ENCODE data around the gene RPS6KA3.
"Not testable (repeated sequence)": the region's sequence is repeated elsewhere in the genome, so short reads cannot be mapped to it uniquely, and the experiment has no call there.

RPS6KA3 gene

GRCh38 chrX:20254712-20255299 lies 11.9 kb downstream of the RPS6KA3 start:
- no peak overlapping the region for H3K4me3 ChIP-seq (ENCODE audit: control insufficient read depth, low read depth, low read length)
- DNase-seq (ENCODE audit: low read depth) = peak; percentile 73
- no peak for TF ChIP-seq CTCF (conservative IDR thresholded peaks at IDR 0.05; ENCODE audit: control insufficient read depth, insufficient read depth, low read depth, low read length)

- H3K4me3 ChIP-seq (ENCODE audit: control insufficient read depth, low read depth, low read length) = no peak overlapping the region
- TF ChIP-seq CTCF (conservative IDR thresholded peaks at IDR 0.05; ENCODE audit: control insufficient read depth, insufficient read depth, low read depth, low read length) = no peak
- DNase-seq (ENCODE audit: low read depth) = no peak
These were observed 13.5 kb downstream of the RPS6KA3 start for GRCh38 chrX:20253232-20253543.

DNA sequence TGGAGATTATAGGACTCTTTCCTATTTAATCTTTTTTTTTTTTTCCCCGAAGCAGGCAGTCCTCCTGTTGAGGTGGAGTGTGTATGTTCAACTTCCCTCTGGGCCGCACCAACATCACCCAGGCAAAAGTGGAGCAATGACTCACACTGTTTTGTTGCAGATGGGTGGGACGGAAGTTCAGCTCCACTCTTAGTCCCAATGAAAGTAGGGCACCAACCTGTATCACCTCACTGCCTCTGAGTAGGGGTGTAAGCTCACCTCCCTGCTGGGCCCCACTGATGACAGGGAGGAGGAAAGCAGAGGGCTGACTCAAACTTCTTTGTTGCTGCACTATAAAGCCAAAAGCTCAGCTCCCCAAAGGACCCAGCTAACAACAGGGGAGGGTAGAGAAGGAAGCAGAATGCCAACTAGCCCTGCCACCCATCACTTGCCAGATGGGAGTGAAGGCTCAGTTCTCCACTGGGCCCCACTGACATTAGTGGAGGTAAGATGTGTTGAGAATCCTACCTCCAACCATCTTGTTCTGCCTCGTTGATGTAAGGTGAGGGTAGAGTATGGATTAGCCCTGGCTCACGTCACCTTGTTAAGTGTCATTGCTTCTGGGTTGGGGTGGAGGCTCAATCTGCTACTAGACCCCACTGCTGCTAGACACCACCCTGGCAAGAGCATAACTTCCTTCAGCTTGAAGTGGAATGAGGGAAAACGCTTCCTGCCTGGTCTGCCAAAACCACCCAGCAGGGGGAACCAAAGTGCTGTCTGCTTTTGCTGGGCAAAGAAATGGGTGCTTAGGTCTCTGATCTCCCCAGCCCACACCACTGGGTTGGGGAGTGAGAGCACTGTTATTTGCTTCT lies 14.1 kb downstream of the RPS6KA3 start:
- peak; percentile 86 for TF ChIP-seq CTCF (conservative IDR thresholded peaks at IDR 0.05; ENCODE audit: control insufficient read depth, insufficient read depth, low read depth, low read length)
- no peak overlapping the region for H3K4me3 ChIP-seq (ENCODE audit: control insufficient read depth, low read depth, low read length)
- DNase-seq (ENCODE audit: low read depth) = peak; percentile 60

GRCh38 chrX:20251691-20252090 lies 15.0 kb downstream of the RPS6KA3 start:
- DNase-seq (ENCODE audit: low read depth) = no peak
- no peak for TF ChIP-seq CTCF (conservative IDR thresholded peaks at IDR 0.05; ENCODE audit: control insufficient read depth, insufficient read depth, low read depth, low read length)

GRCh38 chrX:20250146-20250545 lies 16.6 kb downstream of the RPS6KA3 start:
- not testable (repeated sequence) for DNase-seq (ENCODE audit: low read depth); H3K4me3 ChIP-seq (ENCODE audit: control insufficient read depth, low read depth, low read length)

More at GRCh38 chrX:20251691-20252090, 15.0 kb downstream of the RPS6KA3 start:
- H3K4me3 ChIP-seq (ENCODE audit: control insufficient read depth, low read depth, low read length) = no peak overlapping the region

DNA sequence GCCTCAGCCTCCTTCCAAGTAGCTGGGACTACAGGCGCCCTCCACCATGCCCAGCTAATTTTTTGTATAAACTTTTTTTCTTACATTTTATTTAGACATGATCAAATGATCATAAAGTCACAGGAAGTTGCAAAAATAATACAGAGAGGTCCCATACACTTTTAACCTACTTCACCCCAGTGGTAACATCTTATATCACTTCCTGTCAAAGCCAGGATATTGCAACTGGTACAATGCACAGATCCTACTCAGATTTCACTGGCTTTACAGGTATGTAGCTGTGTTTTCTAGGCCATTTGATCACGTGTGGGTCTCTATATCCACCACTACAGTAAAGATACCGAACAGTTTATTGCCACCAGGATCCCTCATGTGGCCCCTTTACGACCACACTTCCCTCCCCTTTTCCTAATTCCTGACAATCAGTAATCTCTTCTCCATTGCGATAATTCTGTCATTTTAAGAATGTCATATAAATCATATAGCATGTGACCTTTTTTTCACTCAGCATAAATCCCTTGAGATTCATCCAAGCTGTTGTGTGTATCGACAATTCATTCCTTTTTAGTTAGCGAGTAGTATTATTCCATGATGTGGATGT lies 18.0 kb downstream of the RPS6KA3 start:
- no peak for TF ChIP-seq CTCF (conservative IDR thresholded peaks at IDR 0.05; ENCODE audit: control insufficient read depth, insufficient read depth, low read depth, low read length)
- no peak overlapping the region for H3K4me3 ChIP-seq (ENCODE audit: control insufficient read depth, low read depth, low read length)
- no peak for DNase-seq (ENCODE audit: low read depth)

DNA sequence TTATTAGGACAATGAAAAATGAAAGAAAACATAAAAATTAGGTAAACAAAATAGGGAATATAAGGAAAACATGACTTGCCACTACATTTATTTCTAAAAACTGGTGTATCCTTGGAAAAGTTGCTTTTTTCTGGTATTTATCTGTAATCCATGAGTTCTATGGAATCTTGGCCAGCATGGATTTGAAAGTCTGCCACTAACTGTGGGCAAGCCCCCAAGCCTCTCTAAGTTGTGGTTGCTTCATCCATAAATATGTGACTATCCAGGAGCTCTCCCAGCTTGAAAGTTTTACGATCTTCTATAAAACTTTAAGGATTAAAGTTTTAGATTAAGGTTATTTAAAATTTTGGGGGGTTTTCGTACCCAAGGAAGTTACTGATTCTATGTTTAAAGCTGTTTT lies 21.8 kb downstream of the RPS6KA3 start:
- H3K4me3 ChIP-seq (ENCODE audit: control insufficient read depth, low read depth, low read length) = no peak overlapping the region
- no peak for TF ChIP-seq CTCF (conservative IDR thresholded peaks at IDR 0.05; ENCODE audit: control insufficient read depth, insufficient read depth, low read depth, low read length)
- peak; percentile 43 for DNase-seq (ENCODE audit: low read depth)

Data from fibroblast of mammary gland (primary cell).